Measurements from ENCODE around the gene KSR1. TPM values are rescaled to one million over a fixed set of nuclear protein-coding genes. Genes with fewer than 3 reads are reported as not detected.

Gene KSR1
- total and polyA plus RNA-seq, 11 donors = 6.1 to 31.1 (median 7.5) TPM

DNA sequence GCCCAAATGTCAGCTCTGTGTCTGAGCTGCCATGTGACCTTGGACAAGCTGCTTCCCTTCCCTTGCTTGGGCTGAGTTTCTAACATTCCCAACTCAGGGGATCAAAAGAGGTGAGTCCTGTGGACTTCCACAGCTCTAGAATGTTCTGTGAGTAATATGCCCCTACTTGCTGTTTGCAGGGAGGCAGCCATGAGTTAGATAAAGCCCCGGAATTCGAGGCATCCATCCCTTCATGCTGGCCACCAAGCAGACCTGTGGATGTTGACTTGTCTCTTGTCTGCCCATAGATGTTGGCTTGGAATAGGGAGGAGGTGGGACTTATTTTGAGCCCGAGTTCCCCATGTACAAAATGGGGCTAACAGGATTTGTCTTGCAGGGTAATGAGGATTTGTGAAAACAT is 36.2 kb downstream of the KSR1 start:
- Histone ChIP-seq H3K4me3 (no peak overlapping the region), H3K27ac (no peak overlapping the region), H3K36me3 (no peaks in the 10 kb centered on the region), H3K27me3 (no peaks in the 10 kb centered on the region), H3K4me1 (peaks cover 0 to 56% (median 29%) of the 10 kb centered on the region in 12 donors), H3K9me3 (no peaks in the 10 kb centered on the region)
- DNase-seq (no peak), ATAC-seq (no peak)
- TF ChIP-seq POLR2A (IDR thresholded peaks at IDR 0.05) (no peak), CTCF (IDR thresholded peaks at IDR 0.05) (no peak)
- intact Hi-C loops (cut with DNase I) = loop anchor here in 5 of 10 donors (5.0 to 10.0 kb wide), 5 partner anchors 35 to 110 kb away; partner anchors contain the start of gene KSR1 (in 1 of the 5)
- 82 to 92% (median 86%) methylated on average over 3 of the region's 3 CpGs for WGBS, 4 donors

- Histone ChIP-seq H3K36me3 (no peaks in the 10 kb centered on the region), H3K27me3 (no peaks in the 10 kb centered on the region), H3K4me1 (peaks cover 0 to 50% (median 27%) of the 10 kb centered on the region in 12 donors), H3K9me3 (no peaks in the 10 kb centered on the region), H3K27ac (peak overlapping the region in 1 of 12 donors; percentile 3), H3K4me3 (no peak overlapping the region)
- DNase-seq (no peak), ATAC-seq (no peak)
- TF ChIP-seq POLR2A (IDR thresholded peaks at IDR 0.05) (no peak), CTCF (IDR thresholded peaks at IDR 0.05) (no peak)
- intact Hi-C loops (cut with DNase I) = loop anchor here in 5 of 10 donors (5.0 to 10.0 kb wide), 5 partner anchors 36 to 109 kb away; partner anchors contain the start of gene KSR1 (in 1 of the 5)
- 62 to 68% (median 66%) methylated on average over 4 of the region's 4 CpGs for WGBS, 4 donors
Measured at GRCh38 chr17:27493088-27493487, 36.8 kb downstream of the KSR1 start.

GRCh38 chr17:27494192-27495091 is 38.2 kb downstream of the KSR1 start:
- ATAC-seq = peak; percentile 41 to 89 (median 78)
- 67 to 80% (median 73%) methylated on average over 18 to 19 of the region's 19 CpGs for WGBS, 4 donors

More at GRCh38 chr17:27494192-27495091, 38.2 kb downstream of the KSR1 start:
- Histone ChIP-seq H3K4me1 (peaks cover 0 to 37% (median 14%) of the 10 kb centered on the region in 12 donors), H3K27me3 (no peaks in the 10 kb centered on the region), H3K36me3 (no peaks in the 10 kb centered on the region), H3K27ac (peak overlapping the region in 5 of 12 donors; percentile 3 to 76 (median 29)), H3K4me3 (peak overlapping the region in 2 of 12 donors; percentile 19 to 24), H3K9me3 (no peaks in the 10 kb centered on the region)
- DNase-seq = peak; percentile 21 to 79 (median 66)
- intact Hi-C loops (cut with DNase I) = loop anchor here in 5 of 10 donors (1.0 to 10.0 kb wide), 7 partner anchors 37 to 108 kb away; partner anchors contain the start of gene KSR1 (in 1 of the 5)
- TF ChIP-seq CTCF (IDR thresholded peaks at IDR 0.05) (peak in 8 of 12 donors; percentile 19 to 49 (median 36)), POLR2A (IDR thresholded peaks at IDR 0.05) (no peak)
